H7 (cell line): ENCODE results near the gene TRIP6. TPM values are rescaled to one million over a fixed set of nuclear protein-coding genes. Genes with fewer than 3 reads are reported as not detected.
"Not testable (repeated sequence)": the region's sequence is repeated elsewhere in the genome, so short reads cannot be mapped to it uniquely, and the experiment has no call there.

Source experiments
- DNase-seq: peaks from one replicate; pipeline ENCODE4 v3.0.0; 2012
- H3K27me3 ChIP-seq: 2 replicates; pipeline ENCODE4 v1.6.0; 2011; ENCODE audit warnings: mild to moderate bottlenecking, low read length; ENCODE audit not compliant: control insufficient read depth, insufficient read depth
- H3K36me3 ChIP-seq: replicated peaks from 2 replicates; pipeline ENCODE4 v1.5.1; 2011; ENCODE audit warnings: low read length; ENCODE audit not compliant: control insufficient read depth, insufficient read depth
- H3K4me3 ChIP-seq: 2 replicates; pipeline ENCODE4 v1.5.1; 2011; ENCODE audit warnings: low read depth, mild to moderate bottlenecking, control low read depth, low read length, moderate library complexity; ENCODE audit not compliant: insufficient read depth
- total RNA-seq: library from RNA; depleted of rRNA; stranded (reverse); fragments of >200 nt; shearing (Covaris generic); gene quantifications from 2 replicates; pipeline ENCODE4 v1.2.3, GENCODE V29; 2014

Gene TRIP6
- total RNA-seq, 1 experiment from 2014 or later = 118 TPM

DNA sequence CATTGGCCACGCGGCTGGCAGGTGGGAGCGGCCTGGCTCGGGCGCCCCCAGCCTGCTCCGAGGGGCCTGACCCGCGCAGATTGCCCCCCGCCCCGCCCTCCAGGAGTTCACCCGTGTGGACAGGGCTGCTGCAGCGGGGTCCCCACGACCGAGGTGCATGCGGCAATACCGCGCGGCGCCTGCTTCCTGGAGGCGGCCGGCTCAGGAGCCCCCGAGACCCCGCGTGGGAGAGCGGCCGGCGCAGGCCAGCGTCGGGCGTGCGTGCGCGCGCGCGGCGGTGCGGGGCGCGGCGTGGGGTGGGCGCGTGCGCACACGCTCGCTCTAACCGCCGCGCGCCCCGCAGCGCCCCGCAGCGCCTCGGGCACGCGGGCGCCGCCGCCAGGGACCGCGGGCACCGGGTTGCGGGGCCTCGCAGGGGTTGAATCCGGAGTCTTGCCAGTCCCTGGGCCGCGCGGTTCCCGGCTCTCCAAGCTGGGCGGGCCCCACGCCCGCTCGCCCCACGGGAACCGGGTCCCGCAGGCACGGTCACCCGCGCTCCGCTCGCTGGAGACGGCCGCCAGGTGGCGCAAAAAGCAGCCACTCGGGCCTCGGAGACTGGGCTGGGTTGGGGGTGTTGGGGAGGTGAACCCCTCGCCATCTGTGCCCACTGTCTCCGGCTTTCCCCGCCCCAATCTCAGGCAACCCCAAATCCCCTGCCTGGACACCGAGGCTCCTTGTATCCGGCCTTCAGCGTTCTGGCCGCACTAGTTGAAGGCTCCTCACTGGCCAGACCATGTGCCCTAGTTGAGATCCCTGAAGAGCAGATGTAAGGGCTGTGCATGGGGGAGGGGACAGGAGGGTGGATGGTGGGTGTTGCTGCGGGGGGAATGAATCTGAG is 29.8 kb downstream of the TRIP6 start:
- Histone ChIP-seq H3K36me3 (no peaks in the 10 kb centered on the region), H3K4me3 (peak overlapping the region; percentile 45), H3K27me3 (peaks cover 12% of the 10 kb centered on the region)
- DNase-seq = peak; percentile 82

DNA sequence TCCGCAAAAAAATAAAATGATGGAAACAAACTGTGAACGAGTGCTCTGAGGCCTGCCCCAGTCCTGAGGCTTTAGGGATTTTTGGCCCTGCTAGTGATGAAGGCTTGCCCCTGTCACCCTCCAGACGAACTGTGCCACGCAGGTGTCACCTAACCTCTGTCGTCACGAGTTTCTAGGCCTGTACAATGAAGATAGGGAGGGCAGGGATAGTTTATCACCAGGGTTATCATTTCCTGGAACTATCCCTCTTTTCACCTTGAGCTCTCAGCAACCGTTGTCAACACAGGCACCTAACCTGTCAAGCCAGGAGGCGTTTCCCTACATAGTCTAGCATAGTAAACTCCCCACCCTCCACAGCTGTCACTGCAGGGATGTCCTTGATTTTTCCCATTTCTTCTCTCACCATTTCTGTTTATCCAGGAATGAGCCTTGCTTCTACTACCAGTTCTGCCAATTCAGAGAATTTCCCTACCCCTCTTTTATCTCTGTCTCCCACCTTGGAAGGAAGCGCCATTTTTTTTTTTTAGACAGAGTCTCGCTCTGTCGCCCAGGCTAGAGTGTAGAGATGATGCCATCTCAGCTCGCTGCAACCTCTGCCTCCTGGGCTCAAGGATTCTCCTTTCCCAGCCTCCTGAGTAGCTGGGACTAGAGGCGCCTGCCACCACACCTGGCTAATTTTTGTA is 30.7 kb downstream of the TRIP6 start:
- DNase-seq = no peak
- no peak overlapping the region for H3K4me3 ChIP-seq
- H3K27me3 ChIP-seq = peaks cover 12% of the 10 kb centered on the region
- no peaks in the 10 kb centered on the region for H3K36me3 ChIP-seq

DNA sequence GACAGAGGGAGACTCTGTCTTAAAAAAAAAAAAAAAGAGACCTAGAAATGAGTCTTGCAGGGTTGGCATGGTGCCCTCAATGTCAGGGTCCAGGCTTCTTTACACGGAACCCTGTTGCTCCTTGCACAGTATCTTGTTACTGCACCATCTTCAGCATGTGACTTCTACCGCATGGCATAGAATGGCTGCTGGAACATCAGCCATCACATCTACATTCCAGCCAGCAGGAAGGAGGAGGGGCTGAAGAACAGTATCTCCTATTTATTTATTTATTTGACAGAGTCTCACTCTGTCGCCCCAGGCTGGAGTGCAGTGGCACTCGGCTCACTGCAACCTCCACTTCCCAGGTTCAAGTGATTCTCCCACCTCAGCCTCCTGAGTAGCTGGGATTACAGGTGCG is 32.2 kb downstream of the TRIP6 start:
- DNase-seq = no peak
- Histone ChIP-seq H3K27me3 (peaks cover 11% of the 10 kb centered on the region), H3K4me3 (no peak overlapping the region), H3K36me3 (no peaks in the 10 kb centered on the region)

DNA sequence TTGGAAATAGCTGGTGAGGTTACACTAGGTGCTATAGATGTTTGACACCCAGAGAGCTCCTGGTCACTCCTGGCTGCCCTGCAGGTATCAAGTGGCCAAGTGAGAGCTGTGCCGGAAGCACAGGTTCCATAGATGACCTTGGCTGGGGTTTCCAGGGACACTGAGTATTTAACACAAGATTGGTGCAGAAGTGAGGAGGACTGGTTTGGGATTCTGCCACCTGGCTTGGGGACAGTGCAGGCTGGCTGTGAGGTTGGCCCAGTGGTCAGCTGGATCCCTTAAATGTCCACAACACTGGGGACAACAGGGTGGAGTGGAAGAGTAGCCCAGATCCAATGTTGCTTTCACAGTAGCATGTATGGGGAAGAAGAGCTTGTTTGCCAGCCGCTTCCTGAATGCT is 33.8 kb downstream of the TRIP6 start:
- DNase-seq = no peak
- Histone ChIP-seq H3K27me3 (peaks cover 9% of the 10 kb centered on the region), H3K4me3 (no peak overlapping the region), H3K36me3 (no peaks in the 10 kb centered on the region)

DNA sequence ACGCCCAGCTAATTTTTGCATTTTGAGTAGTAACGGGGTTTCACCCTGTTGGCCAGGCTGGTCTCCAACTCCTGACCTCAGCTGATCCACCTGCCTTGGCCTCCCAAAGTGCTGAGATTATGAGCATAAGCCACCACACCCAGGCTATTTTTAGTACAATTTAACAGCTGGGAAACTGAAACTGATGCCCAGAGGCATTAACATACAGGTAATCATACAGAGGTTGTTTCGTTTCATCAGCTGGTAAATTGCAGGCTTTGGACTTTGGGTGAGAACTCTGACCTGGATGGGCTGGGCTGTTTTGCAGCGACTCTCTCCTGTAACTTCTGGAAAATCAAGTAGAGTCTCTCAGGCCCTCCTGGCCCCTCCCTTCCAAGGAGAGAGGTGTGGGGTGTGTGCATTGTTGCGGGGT is 34.7 kb downstream of the TRIP6 start:
- H3K36me3 ChIP-seq = no peaks in the 10 kb centered on the region
- H3K27me3 ChIP-seq = peaks cover 1% of the 10 kb centered on the region
- no peak overlapping the region for H3K4me3 ChIP-seq
- no peak for DNase-seq

DNA sequence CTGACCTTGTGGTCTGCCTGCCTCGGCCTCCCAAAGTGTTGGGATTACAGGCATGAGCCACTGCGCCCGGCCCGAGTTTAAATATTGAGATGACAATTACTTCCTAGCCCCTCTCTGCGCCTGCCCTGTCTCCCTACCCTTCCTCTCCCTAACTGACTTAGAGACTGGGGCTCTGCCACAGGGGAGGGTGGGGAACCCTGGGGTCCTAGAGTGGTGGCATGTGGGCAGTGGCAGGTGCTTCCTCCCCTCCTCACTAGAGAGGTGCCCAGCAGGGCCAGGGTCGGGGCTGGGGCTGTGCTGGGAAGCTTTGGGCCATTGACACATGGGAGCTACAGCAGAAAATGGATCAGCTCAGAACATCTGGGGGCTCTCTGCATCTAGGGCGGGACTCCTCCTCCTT is 35.5 kb downstream of the TRIP6 start:
- no peaks in the 10 kb centered on the region for H3K36me3 ChIP-seq
- no peak for DNase-seq

DNA sequence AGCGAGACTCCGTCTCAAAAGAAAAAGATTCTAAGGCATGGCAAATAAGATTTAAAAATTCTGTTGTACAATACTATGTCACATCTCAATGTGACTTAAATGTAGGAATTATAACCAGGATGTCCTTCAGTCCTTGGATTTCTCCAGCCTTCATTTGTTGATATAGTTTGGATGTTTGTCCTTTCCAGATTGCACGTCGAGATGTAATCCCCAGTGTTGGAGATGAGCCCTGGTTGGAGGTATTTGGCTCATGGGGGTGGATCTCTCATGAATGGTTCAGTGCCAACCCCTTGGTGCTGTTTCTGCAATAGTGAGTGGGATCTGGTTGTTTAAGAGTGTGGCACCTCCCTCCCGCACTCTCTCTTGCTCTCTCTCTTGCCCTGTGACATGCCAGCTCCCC is 41.3 kb downstream of the TRIP6 start:
- H3K4me3 ChIP-seq = no peak overlapping the region
- no peaks in the 10 kb centered on the region for H3K27me3 ChIP-seq
- DNase-seq = no peak
- no peaks in the 10 kb centered on the region for H3K36me3 ChIP-seq

More for the DNA sequence above, 35.5 kb downstream of the TRIP6 start:
- H3K4me3 ChIP-seq = no peak overlapping the region
- H3K27me3 ChIP-seq = no peaks in the 10 kb centered on the region

DNA sequence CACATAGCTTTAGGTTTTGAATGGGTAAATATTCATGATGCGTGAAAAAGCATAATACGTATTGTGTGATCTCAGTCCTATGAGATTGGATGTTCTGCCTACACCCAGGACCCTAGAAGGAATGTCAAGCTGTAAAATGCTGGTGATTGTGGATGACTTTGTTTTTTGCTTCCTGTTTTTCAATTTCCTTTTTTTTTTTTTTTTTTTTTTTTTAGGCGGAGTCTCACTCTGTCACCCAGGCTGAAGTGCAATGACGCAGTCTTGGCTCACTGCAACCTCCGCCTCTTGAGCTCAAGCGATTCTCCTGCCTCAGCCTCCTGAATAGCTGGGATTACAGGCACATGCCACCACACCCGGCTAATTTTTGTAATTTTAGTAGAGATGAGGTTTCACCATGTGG is 43.3 kb downstream of the TRIP6 start:
- H3K36me3 ChIP-seq, H3K4me3 ChIP-seq, DNase-seq, H3K27me3 ChIP-seq: not testable (repeated sequence)

DNA sequence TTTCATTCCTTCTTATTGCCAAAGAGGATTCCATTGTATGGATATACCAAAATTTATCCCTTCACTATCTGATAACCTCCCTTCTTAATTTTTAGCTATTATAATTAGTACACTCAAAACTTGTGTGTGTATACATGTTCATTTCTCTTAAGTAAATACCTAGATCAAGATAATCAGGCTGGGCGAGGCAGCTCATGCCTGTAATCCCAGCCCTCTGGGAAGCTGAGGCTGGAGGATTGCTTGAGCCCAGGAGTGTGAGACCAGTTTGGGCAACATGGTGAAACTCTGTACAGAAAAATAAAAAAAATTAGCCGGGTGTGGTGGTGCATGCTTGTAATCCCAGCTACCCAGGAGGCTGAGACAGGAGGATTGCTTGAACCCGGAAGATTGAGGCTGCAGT is 44.3 kb downstream of the TRIP6 start:
- H3K4me3 ChIP-seq = no peak overlapping the region
- no peaks in the 10 kb centered on the region for H3K36me3 ChIP-seq
- H3K27me3 ChIP-seq = no peaks in the 10 kb centered on the region
- no peak for DNase-seq

DNA sequence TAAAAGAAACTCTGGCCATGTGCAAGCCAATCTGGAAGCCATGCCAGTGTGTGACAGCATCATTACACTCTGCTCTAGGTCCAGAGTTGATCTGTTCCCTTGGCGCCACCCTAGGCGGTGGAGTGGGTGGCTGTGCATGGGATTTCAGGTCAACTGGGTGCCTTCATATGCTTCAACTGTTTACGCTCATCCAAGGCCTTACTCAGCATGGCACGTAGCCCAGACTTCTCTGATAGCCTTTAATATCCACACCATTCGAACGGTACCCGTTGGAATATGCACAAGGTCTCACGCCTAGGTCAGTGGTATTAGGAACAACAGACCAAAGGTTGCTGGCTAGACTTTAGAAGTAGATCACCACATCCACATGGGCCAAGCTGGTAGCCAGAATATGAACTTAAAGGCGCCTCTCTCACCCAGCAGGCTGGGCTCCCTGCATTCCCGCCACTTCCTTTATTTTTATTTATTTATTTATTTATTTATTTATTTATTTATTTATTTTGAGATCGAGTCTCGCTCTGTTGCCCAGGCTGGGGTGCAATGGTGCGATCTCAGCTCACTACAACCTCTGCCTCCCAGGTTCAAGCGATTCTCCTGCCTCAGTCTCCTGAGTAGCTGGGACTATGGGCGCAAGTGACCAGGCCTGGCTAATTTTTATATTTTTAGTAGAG is 47.2 kb downstream of the TRIP6 start:
- DNase-seq = no peak
- Histone ChIP-seq H3K27me3 (no peaks in the 10 kb centered on the region), H3K36me3 (no peaks in the 10 kb centered on the region), H3K4me3 (no peak overlapping the region)

DNA sequence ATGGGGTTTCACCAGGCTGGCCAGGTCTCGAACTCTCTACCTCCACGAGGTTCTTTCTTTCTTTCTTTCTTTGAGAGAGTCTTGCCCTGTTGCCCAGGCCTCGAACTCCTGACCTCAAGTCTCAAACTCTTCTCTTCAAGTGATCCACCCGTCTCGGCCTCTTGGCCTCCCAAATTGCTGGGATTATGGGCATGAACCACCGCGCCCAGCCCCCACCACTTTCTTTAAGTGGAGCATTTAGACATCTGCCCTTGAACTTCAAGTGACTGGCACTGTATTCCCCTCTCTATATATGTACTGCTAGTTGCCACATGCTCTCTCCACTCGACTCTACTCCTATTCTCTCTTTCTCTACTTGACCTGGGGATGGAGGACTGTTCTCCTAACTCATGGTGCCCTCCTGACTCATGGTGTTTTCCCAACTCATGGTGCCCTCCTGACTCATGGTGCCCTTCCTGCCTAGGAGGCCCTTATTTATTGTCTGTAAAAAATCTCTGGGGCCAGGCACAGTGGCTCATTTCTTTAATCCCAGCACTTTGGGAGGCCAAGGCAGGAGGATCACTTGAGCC is 47.8 kb downstream of the TRIP6 start:
- no peak overlapping the region for H3K4me3 ChIP-seq
- no peaks in the 10 kb centered on the region for H3K27me3 ChIP-seq
- no peak for DNase-seq
- H3K36me3 ChIP-seq = no peaks in the 10 kb centered on the region

DNA sequence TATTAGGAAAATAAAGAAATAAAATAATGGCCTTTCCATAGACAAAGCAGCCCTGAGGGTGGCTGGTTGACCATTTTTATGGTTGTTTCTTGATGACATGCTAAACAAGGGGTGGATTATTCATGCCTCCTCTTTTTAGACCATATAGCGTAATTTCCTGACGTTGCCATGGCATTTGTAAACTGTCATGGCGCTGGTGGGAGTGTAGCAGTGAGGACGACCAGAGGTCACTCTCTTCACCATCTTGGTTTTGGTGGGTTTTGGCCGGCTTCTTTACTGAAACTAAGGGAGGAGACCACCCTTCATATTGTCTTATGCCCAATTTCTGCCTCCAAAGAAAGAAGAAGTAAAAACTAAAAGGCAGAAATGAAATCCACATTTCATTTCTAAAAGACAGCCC is 52.1 kb downstream of the TRIP6 start:
- H3K36me3 ChIP-seq, H3K4me3 ChIP-seq, DNase-seq, H3K27me3 ChIP-seq: not testable (repeated sequence)

DNA sequence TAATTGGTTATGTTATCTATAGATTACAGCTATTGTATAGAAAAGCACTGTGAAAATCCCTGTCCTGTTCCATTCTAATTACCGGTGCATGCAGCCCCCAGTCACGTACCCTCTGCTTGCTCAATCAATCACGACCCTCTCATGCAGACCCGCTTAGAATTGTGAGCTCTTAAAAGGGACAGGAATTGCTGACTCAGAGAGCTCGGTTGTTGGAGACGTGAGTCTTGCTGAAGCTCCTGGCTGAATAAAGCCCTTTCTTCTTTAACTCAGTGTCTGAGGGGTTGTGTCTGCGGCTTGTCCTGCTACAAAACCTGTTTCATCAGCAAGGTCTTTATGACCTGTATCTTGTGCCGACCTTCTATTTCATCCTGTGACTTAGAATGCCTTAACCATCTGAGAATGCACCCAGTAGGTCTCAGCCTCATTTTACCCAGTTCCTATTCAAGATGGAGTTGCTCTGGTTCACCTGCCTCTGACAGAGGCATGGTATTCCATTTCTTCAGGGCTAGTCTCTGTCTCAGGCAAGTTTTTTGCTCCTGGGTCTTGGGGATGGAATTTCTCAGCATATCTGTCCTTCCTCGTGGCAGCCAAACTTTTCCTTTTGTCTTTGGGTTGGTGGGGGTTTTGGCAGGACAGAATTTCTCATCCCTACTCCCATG is 52.7 kb downstream of the TRIP6 start:
- not testable (repeated sequence) for H3K36me3 ChIP-seq, H3K27me3 ChIP-seq, H3K4me3 ChIP-seq, DNase-seq

DNA sequence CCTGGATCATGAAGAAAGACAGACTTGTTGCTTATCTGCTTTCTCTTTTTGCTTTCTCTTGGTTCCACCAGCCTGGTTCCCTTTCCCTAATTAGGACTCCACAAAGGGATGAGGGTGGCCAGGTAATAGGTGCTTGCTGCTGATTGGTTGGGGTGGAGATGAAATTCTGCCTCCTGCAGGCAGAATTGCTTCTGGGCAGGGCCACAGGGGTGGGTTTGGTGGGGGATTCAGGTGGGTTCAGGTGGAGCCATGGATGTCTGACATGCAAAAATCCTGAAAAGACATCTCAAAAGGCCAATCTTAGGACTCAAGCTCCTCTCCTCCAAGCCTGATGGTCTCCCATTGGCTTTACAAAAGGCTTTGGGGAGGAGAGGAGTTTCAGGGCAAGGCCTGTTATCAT is 53.9 kb downstream of the TRIP6 start:
- no peaks in the 10 kb centered on the region for H3K36me3 ChIP-seq
- H3K4me3 ChIP-seq = no peak overlapping the region
- no peaks in the 10 kb centered on the region for H3K27me3 ChIP-seq
- no peak for DNase-seq
